Endodermal cell (in vitro differentiated cells): Measurements from ENCODE around the gene NSMCE1. TPM values are rescaled to one million over a fixed set of nuclear protein-coding genes. Genes with fewer than 3 reads are reported as not detected.

ENCODE experiments used
- DNase-seq: peaks from one replicate; pipeline ENCODE4 v3.0.0-alpha.2; 2017
- H3K27ac ChIP-seq: 2 replicates; pipeline ENCODE4 v1.5.1; 2013; ENCODE audit warnings: mild to moderate bottlenecking, low read depth, low read length, moderate library complexity
- H3K27me3 ChIP-seq: 2 replicates; pipeline ENCODE4 v1.6.1; 2013; ENCODE audit warnings: mild to moderate bottlenecking, low read length, moderate library complexity; ENCODE audit not compliant: insufficient read depth, control insufficient read depth, poor library complexity, severe bottlenecking
- H3K36me3 ChIP-seq: 2 replicates; pipeline ENCODE4 v1.7.0; 2013; ENCODE audit warnings: mild to moderate bottlenecking, low read length, moderate library complexity; ENCODE audit not compliant: control insufficient read depth, insufficient read depth
- H3K4me1 ChIP-seq: one replicate; pipeline ENCODE4 v1.7.0; 2013; ENCODE audit warnings: low read length; ENCODE audit not compliant: control insufficient read depth, insufficient read depth
- H3K4me3 ChIP-seq: 2 replicates; pipeline ENCODE4 v1.5.1; 2013; ENCODE audit warnings: mild to moderate bottlenecking, low read length, moderate library complexity
- H3K9ac ChIP-seq: 2 replicates; pipeline ENCODE4 v1.6.1; 2013; ENCODE audit warnings: mild to moderate bottlenecking, low read length, moderate library complexity; ENCODE audit not compliant: poor library complexity, severe bottlenecking; ENCODE audit errors: extremely low read depth
- H3K9me3 ChIP-seq: 2 replicates; pipeline ENCODE4 v1.6.1; 2013; ENCODE audit warnings: mild to moderate bottlenecking, low read length, moderate library complexity; ENCODE audit not compliant: control insufficient read depth
- H3K27ac Mint-ChIP-seq: 2 replicates; pipeline ENCODE4 v1.8.0; 2020; ENCODE audit warnings: mixed read lengths
- H3K27me3 Mint-ChIP-seq: 2 replicates; pipeline ENCODE4 v1.8.0; 2021; ENCODE audit warnings: mild to moderate bottlenecking, mixed read lengths; ENCODE audit not compliant: insufficient read depth
- H3K36me3 Mint-ChIP-seq: 2 replicates; pipeline ENCODE4 v1.8.0; 2020; ENCODE audit warnings: low read depth, mixed read lengths
- H3K4me1 Mint-ChIP-seq: 2 replicates; pipeline ENCODE4 v1.8.0; 2020; ENCODE audit warnings: mixed read lengths
- H3K4me3 Mint-ChIP-seq: 2 replicates; pipeline ENCODE4 v1.8.0; 2020; ENCODE audit warnings: mild to moderate bottlenecking, moderate library complexity, mixed read lengths
- H3K9me3 Mint-ChIP-seq: 2 replicates; pipeline ENCODE4 v1.8.0; 2020; ENCODE audit warnings: mild to moderate bottlenecking, mixed read lengths
- WGBS, 2 experiments: methylation state at CpG; one replicate each; pipeline versions ENCODE4 v1.1.5 to v1.1.7; 2013; ENCODE audit warnings: missing lambda C conversion rate in 2 of 2, mixed read lengths in 1 of 2; ENCODE audit not compliant: insufficient coverage in 1 of 2, insufficient read length in 1 of 2; 5-methylcytosine and 5-hydroxymethylcytosine counted together
- total RNA-seq, 2 donors: library from RNA; stranded (reverse); fragmentation: NEBNext Ultra II Directional in 1 of 2; extraction: Animal tissue kit (Norgen Biotek cat#: 25700) in 1 of 2; gene quantifications; 2 replicates in 1 of 2; 3 replicates in 1 of 2; pipeline ENCODE4 v1.2.1, GENCODE V29; 2021
- TF ChIP-seq, protein P1 (sequence below): fragments of 200-600 bp; sonication (generic); conservative IDR thresholded peaks from 2 replicates; pipeline ENCODE4 v1.5.0; 2021; ENCODE audit warnings: antibody characterized with exemption, mild to moderate bottlenecking

Gene NSMCE1
- total RNA-seq, 2 donors from 2014 or later: 22.3 to 22.4 TPM

DNA sequence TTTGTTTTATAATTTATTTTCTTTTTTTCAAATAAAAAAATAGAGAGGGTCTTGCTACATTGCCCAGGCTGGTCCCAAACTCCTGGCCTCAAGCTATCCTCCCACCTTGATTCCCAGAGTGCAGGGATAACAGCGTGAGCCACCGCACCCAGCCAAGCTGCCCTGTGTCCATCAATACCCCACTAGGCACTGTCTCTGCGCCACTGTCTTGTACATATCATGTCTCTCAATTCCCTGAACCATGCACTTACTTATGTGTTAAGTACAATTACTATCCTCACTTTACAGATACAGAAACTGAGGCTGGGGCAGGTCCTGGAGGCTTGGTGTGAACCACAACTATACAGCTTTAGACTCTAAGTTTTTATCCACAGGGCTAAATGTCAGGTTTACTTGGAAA lies 11.7 kb downstream of the NSMCE1 start:
- H3K27me3 ChIP-seq: no peaks in the 10 kb centered on the region
- no peak overlapping the region for H3K4me3 Mint-ChIP-seq
- no peaks in the 10 kb centered on the region for H3K9me3 Mint-ChIP-seq
- no peaks in the 10 kb centered on the region for H3K27me3 Mint-ChIP-seq
- peaks cover 5% of the 10 kb centered on the region for H3K4me1 ChIP-seq
- H3K36me3 ChIP-seq: no peaks in the 10 kb centered on the region
- DNase-seq: no peak
- H3K36me3 Mint-ChIP-seq: peaks cover 3% of the 10 kb centered on the region
- no peak overlapping the region for H3K27ac ChIP-seq
- peaks cover 4% of the 10 kb centered on the region for H3K4me1 Mint-ChIP-seq
- H3K4me3 ChIP-seq: no peak overlapping the region
- no peaks in the 10 kb centered on the region for H3K9me3 ChIP-seq
- TF ChIP-seq, protein P1, sequence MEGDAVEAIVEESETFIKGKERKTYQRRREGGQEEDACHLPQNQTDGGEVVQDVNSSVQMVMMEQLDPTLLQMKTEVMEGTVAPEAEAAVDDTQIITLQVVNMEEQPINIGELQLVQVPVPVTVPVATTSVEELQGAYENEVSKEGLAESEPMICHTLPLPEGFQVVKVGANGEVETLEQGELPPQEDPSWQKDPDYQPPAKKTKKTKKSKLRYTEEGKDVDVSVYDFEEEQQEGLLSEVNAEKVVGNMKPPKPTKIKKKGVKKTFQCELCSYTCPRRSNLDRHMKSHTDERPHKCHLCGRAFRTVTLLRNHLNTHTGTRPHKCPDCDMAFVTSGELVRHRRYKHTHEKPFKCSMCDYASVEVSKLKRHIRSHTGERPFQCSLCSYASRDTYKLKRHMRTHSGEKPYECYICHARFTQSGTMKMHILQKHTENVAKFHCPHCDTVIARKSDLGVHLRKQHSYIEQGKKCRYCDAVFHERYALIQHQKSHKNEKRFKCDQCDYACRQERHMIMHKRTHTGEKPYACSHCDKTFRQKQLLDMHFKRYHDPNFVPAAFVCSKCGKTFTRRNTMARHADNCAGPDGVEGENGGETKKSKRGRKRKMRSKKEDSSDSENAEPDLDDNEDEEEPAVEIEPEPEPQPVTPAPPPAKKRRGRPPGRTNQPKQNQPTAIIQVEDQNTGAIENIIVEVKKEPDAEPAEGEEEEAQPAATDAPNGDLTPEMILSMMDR: no peak
- WGBS, 2 experiments: 99 to 100% methylated on average over 3 of the region's 3 CpGs
- no peak overlapping the region for H3K27ac Mint-ChIP-seq
- H3K9ac ChIP-seq: no peak overlapping the region

DNA sequence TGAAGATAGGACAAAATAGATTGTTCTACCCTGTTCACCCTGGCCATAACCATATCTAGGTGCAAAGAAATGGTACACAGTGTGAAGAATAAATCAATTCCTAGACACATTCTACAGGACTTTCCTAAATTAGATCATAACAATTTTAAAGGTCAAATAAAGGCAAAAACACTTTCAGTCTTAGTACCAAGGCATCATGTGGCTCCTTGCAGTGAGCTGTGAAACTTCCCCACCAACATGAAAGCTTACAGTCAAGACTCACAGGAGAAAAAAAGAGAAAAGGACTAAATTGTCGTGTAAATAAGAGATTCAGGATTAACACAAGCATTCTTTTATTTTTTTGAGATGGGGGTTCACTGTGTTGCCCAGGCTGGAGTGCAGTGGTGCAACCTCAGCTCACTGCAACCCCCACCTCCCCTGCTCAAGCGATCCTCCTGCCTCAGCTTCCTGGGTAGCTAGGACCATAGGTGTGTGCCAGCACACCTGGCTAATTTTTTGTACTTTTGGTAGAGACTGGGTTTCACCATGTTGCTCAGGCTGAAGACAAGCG lies 14.2 kb downstream of the NSMCE1 start:
- TF ChIP-seq, protein P1: no peak
- Histone ChIP-seq H3K4me3 (no peak overlapping the region), H3K27ac (no peak overlapping the region), H3K4me1 (peaks cover 5% of the 10 kb centered on the region), H3K27me3 (no peaks in the 10 kb centered on the region), H3K9ac (no peak overlapping the region), H3K36me3 (no peaks in the 10 kb centered on the region), H3K9me3 (no peaks in the 10 kb centered on the region)
- Mint-ChIP-seq H3K9me3 (no peaks in the 10 kb centered on the region), H3K27me3 (no peaks in the 10 kb centered on the region), H3K27ac (no peak overlapping the region), H3K4me1 (peaks cover 18% of the 10 kb centered on the region), H3K36me3 (peaks cover 3% of the 10 kb centered on the region), H3K4me3 (no peak overlapping the region)
- DNase-seq: no peak
- WGBS, 2 experiments: 96 to 100% methylated on average over 1 to 3 of the region's 3 CpGs

DNA sequence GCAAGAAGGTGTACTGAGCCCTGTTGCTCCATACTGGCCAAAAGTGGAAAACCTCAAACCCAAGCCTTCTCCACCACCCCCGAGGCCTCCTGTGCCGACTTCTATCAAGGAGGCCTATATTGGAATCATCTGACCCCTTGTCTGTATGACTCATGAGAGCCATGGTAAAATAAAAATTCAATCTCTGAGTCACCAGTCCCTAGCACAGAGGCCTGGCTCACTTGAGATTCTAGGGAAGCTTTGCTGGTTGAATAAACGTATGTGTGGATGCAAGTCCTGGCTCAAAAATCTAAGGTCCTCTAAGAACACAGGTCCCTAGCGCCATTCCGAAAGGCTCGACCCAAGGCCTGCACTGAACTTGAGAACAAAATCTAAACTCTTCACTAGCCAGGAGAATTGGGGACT lies 15.0 kb downstream of the NSMCE1 start:
- Histone ChIP-seq H3K36me3 (no peaks in the 10 kb centered on the region), H3K9me3 (no peaks in the 10 kb centered on the region), H3K27ac (no peak overlapping the region), H3K9ac (no peak overlapping the region), H3K27me3 (no peaks in the 10 kb centered on the region), H3K4me1 (peaks cover 5% of the 10 kb centered on the region), H3K4me3 (no peak overlapping the region)
- no peak overlapping the region for H3K27ac Mint-ChIP-seq
- no peaks in the 10 kb centered on the region for H3K9me3 Mint-ChIP-seq
- TF ChIP-seq, protein P1: no peak
- peaks cover 18% of the 10 kb centered on the region for H3K4me1 Mint-ChIP-seq
- no peaks in the 10 kb centered on the region for H3K27me3 Mint-ChIP-seq
- H3K4me3 Mint-ChIP-seq: no peak overlapping the region
- DNase-seq: no peak
- peaks cover 3% of the 10 kb centered on the region for H3K36me3 Mint-ChIP-seq
- WGBS, 2 experiments: 98 to 100% methylated on average over 3 to 6 of the region's 6 CpGs
